ENCODE results near the gene OSBPL6.

GRCh38 chr2:178163395-178163794 lies 30.9 kb upstream of the OSBPL6 start:
- TF ChIP-seq POLR2A (IDR thresholded peaks at IDR 0.05; ENCODE audit: low read length) = no peak
- TF ChIP-seq GATA1 (IDR thresholded peaks at IDR 0.05; ENCODE audit: low read depth, low read length) = no peak
